Measurements from ENCODE around the gene ADAMTSL1. TPM values are rescaled to one million over a fixed set of nuclear protein-coding genes. Genes with fewer than 3 reads are reported as not detected.

ADAMTSL1 gene
- total RNA-seq, 1 experiment from 2014 or later: not detected

- RAD21 ChIA-PET (ENCODE audit: low non-redundant PET in 1 of 2, low total read pairs in 2 of 2, uncharacterized antibody in 2 of 2, unreplicated experiment in 2 of 2): no interaction called here
- Histone ChIP-seq H3K4me3 (replicated peaks in 1 of 2; ENCODE audit: low read depth in 1 of 2, low read length in 2 of 2) (no peak overlapping the region), H3K36me3 (ENCODE audit: control insufficient read depth in 1 of 2, insufficient read depth in 2 of 2, low read length in 2 of 2) (no peaks in the 10 kb centered on the region), H3K79me2 (ENCODE audit: insufficient read depth, low read length) (no peaks in the 10 kb centered on the region), H3K27ac (ENCODE audit: low read depth, low read length) (no peak overlapping the region), H2AFZ (ENCODE audit: low read depth, low read length, poor library complexity, severe bottlenecking) (no peak overlapping the region), H3K9me2 (ENCODE audit: insufficient read depth) (no peaks in the 10 kb centered on the region), H3K9ac (ENCODE audit: low read length) (no peak overlapping the region), H3K4me2 (ENCODE audit: low read length) (no peak overlapping the region), H3K4me1 (ENCODE audit: control insufficient read depth in 1 of 2, insufficient read depth in 2 of 2, low read length in 2 of 2) (no peaks in the 10 kb centered on the region), H3K9me3 (ENCODE audit: control insufficient read depth in 1 of 2, insufficient read depth in 1 of 2, low read depth in 1 of 2, low read length in 2 of 2) (no peaks in the 10 kb centered on the region), H4K20me1 (ENCODE audit: insufficient read depth) (no peaks in the 10 kb centered on the region), H3K27me3 (ENCODE audit: insufficient read depth, low read length) (no peaks in the 10 kb centered on the region)
- no peak for DNase-seq (ENCODE audit: low read depth, low spot score)
- ATAC-seq: no peak
- BruUV-seq (replicated peaks): no TSS peak
- TF ChIP-seq POLR2A (IDR thresholded peaks at IDR 0.05; ENCODE audit: borderline replicate concordance, extremely low read depth, insufficient read depth, insufficient read length) (no peak), SRF (IDR thresholded peaks at IDR 0.05; ENCODE audit: low read depth) (no peak), EZH2phosphoT487 (IDR thresholded peaks at IDR 0.05; ENCODE audit: borderline replicate concordance) (no peak), YY1 (IDR thresholded peaks at IDR 0.05; ENCODE audit: extremely low read depth, insufficient replicate concordance, low read depth, low read length) (no peak), EZH2 (IDR thresholded peaks at IDR 0.05) (no peak), CTCF (IDR thresholded peaks at IDR 0.05 in 2 of 3, conservative IDR thresholded peaks at IDR 0.05 in 1 of 3; ENCODE audit: borderline replicate concordance in 1 of 3, insufficient read depth in 1 of 3, low read depth in 2 of 3, low read length in 2 of 3) (no peak), SIN3A (IDR thresholded peaks at IDR 0.05; ENCODE audit: low read depth) (no peak)
- CTCF ChIA-PET: no interaction called here
- POLR2A ChIA-PET: no interaction called here
- intact Hi-C loops (cut with micrococcal nuclease): no loop called here
Observed at GRCh38 chr9:18580151-18580550, 106.2 kb downstream of the ADAMTSL1 start.

GRCh38 chr9:18585996-18586395 is 112.0 kb downstream of the ADAMTSL1 start:
- H3K4me1 ChIP-seq (ENCODE audit: control insufficient read depth in 1 of 2, insufficient read depth in 2 of 2, low read length in 2 of 2): no peaks in the 10 kb centered on the region
- ChIA-PET POLR2A (no interaction called here), RAD21 (ENCODE audit: low non-redundant PET in 1 of 2, low total read pairs in 2 of 2, uncharacterized antibody in 2 of 2, unreplicated experiment in 2 of 2) (no interaction called here), CTCF (no interaction called here)
- H3K9me3 ChIP-seq (ENCODE audit: control insufficient read depth in 1 of 2, insufficient read depth in 1 of 2, low read depth in 1 of 2, low read length in 2 of 2): no peaks in the 10 kb centered on the region
- H2AFZ ChIP-seq (ENCODE audit: low read depth, low read length, poor library complexity, severe bottlenecking): no peak overlapping the region
- H3K27me3 ChIP-seq (ENCODE audit: insufficient read depth, low read length): no peaks in the 10 kb centered on the region
- no peak for TF ChIP-seq CTCF (IDR thresholded peaks at IDR 0.05 in 2 of 3, conservative IDR thresholded peaks at IDR 0.05 in 1 of 3; ENCODE audit: borderline replicate concordance in 1 of 3, insufficient read depth in 1 of 3, low read depth in 2 of 3, low read length in 2 of 3)
- TF ChIP-seq POLR2AphosphoS5 (IDR thresholded peaks at IDR 0.05; ENCODE audit: low read depth, low read length): no peak
- no peak for TF ChIP-seq SIN3A (IDR thresholded peaks at IDR 0.05; ENCODE audit: low read depth)
- TF ChIP-seq ZNF274 (IDR thresholded peaks at IDR 0.05; ENCODE audit: low read depth, low read length): no peak
- TF ChIP-seq ELF1 (IDR thresholded peaks at IDR 0.05; ENCODE audit: borderline replicate concordance, low read depth): no peak
- TF ChIP-seq ATF3 (IDR thresholded peaks at IDR 0.05): no peak
- no peak for TF ChIP-seq CEBPB (IDR thresholded peaks at IDR 0.05; ENCODE audit: low read depth)
- no peaks in the 10 kb centered on the region for H3K79me2 ChIP-seq (ENCODE audit: insufficient read depth, low read length)
- intact Hi-C loops (cut with micrococcal nuclease): no loop called here
- no peak overlapping the region for H3K4me3 ChIP-seq (replicated peaks in 1 of 2; ENCODE audit: low read depth in 1 of 2, low read length in 2 of 2)
- no peaks in the 10 kb centered on the region for H3K9me2 ChIP-seq (ENCODE audit: insufficient read depth)
- no peak for ATAC-seq
- no peaks in the 10 kb centered on the region for H3K36me3 ChIP-seq (ENCODE audit: control insufficient read depth in 1 of 2, insufficient read depth in 2 of 2, low read length in 2 of 2)
- no TSS peak for BruUV-seq (replicated peaks)
- no peak overlapping the region for H3K9ac ChIP-seq (ENCODE audit: low read length)
- no peak for DNase-seq (ENCODE audit: low read depth, low spot score)
- H4K20me1 ChIP-seq (ENCODE audit: insufficient read depth): no peaks in the 10 kb centered on the region
- no peak overlapping the region for H3K4me2 ChIP-seq (ENCODE audit: low read length)
- no peak overlapping the region for H3K27ac ChIP-seq (ENCODE audit: low read depth, low read length)
